ENCODE data around the gene GSK3A.

DNA sequence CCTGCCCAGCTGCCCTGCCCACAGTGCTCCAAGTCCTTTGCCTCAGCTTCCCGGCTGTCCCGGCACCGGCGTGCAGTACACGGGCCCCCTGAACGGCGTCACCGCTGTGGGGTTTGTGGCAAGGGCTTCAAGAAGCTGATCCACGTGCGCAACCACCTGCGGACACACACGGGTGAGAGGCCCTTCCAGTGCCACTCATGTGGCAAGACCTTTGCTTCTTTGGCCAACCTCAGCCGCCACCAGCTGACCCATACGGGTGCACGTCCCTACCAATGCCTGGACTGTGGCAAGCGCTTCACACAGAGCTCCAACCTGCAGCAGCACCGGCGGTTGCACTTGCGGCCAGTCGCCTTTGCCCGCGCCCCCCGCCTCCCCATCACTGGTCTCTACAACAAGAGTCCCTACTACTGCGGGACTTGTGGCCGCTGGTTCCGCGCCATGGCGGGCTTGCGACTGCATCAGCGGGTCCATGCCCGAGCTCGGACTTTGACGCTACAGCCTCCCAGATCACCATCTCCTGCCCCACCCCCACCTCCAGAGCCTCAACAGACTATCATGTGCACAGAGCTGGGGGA lies 16.6 kb downstream of the GSK3A start:
- TF ChIP-seq, protein P1, sequence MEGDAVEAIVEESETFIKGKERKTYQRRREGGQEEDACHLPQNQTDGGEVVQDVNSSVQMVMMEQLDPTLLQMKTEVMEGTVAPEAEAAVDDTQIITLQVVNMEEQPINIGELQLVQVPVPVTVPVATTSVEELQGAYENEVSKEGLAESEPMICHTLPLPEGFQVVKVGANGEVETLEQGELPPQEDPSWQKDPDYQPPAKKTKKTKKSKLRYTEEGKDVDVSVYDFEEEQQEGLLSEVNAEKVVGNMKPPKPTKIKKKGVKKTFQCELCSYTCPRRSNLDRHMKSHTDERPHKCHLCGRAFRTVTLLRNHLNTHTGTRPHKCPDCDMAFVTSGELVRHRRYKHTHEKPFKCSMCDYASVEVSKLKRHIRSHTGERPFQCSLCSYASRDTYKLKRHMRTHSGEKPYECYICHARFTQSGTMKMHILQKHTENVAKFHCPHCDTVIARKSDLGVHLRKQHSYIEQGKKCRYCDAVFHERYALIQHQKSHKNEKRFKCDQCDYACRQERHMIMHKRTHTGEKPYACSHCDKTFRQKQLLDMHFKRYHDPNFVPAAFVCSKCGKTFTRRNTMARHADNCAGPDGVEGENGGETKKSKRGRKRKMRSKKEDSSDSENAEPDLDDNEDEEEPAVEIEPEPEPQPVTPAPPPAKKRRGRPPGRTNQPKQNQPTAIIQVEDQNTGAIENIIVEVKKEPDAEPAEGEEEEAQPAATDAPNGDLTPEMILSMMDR (IDR thresholded peaks at IDR 0.05) = no peak
- TF ChIP-seq POLR2A (IDR thresholded peaks at IDR 0.05) = no peak
